ENCODE results near the gene FPGT. TPM values are rescaled to one million over a fixed set of nuclear protein-coding genes. Genes with fewer than 3 reads are reported as not detected.

The FPGT gene
- total RNA-seq, 1 donor from 2014 or later, result 7.1 TPM

Other genes with a start within 250 kb of the FPGT start
- gene LRRIQ3, start 66 bp upstream of the FPGT start, total RNA-seq, result not detected
- gene TNNI3K, start 37.1 kb downstream of the FPGT start, total RNA-seq, result not detected